Endothelial cell of umbilical vein (primary cell): Measurements from ENCODE around the gene NUB1. TPM values are rescaled to one million over a fixed set of nuclear protein-coding genes. Genes with fewer than 3 reads are reported as not detected.

Source experiments
- BruUV-seq: library from RNA; stranded (reverse); fragments of 400-500 nt; replicated peaks from 2 replicates; lab custom pipeline; 2021; lab: Mats Ljungman, UMichigan
- CTCF ChIA-PET: fragments of 300-600, 350-600 bp; sonication (Branson Sonifier 250); formaldehyde crosslinking; loops from one replicate; lab custom pipeline; 2021; ENCODE audit warnings: antibody characterized with exemption, inconsistent platforms; lab: Charles Lee
- POLR2A ChIA-PET: fragments of 300-600, 350-600 bp; sonication (Branson Sonifier 250); formaldehyde crosslinking; loops from one replicate; lab custom pipeline; 2021; ENCODE audit warnings: antibody characterized with exemption, inconsistent platforms; lab: Charles Lee
- DNase-seq: peaks from one replicate; pipeline ENCODE4 v3.0.0-alpha.2; 2011; ENCODE audit warnings: low read depth, low spot score
- FAIRE-seq: peaks from 2 replicates; lab custom pipeline; 2011; peaks lifted over from hg19 to GRCh38; lab: Jason Lieb, UNC
- H2AFZ ChIP-seq: 2 replicates; pipeline ENCODE4 v1.6.0; 2012; ENCODE audit warnings: low read depth, low read length, control low read depth, inconsistent platforms
- H3K27ac ChIP-seq: 2 replicates; pipeline ENCODE4 v1.5.1; 2011; ENCODE audit warnings: low read depth, mild to moderate bottlenecking, control low read depth, low read length, moderate library complexity; ENCODE audit not compliant: insufficient read depth
- H3K27me3 ChIP-seq, 2 experiments: 2 replicates each; pipeline versions ENCODE4 v1.6.0 to v1.6.1; 2011; ENCODE audit warnings: low read length in 2 of 2, mixed read lengths in 1 of 2; ENCODE audit not compliant: control insufficient read depth in 2 of 2, insufficient read depth in 2 of 2
- H3K36me3 ChIP-seq, 2 experiments: 2 replicates in 1 of 2; 3 replicates in 1 of 2; pipeline ENCODE4 v1.5.1; 2011; ENCODE audit warnings: low read length in 2 of 2, mild to moderate bottlenecking in 1 of 2, moderate library complexity in 1 of 2; ENCODE audit not compliant: control insufficient read depth in 2 of 2, insufficient read depth in 2 of 2; ENCODE audit errors: extremely low read depth in 1 of 2
- H3K4me1 ChIP-seq: 3 replicates; pipeline ENCODE4 v1.5.1; 2011; ENCODE audit warnings: mild to moderate bottlenecking, low read length; ENCODE audit not compliant: control insufficient read depth, insufficient read depth; ENCODE audit errors: extremely low read depth
- H3K4me2 ChIP-seq: 2 replicates; pipeline ENCODE4 v1.6.1; 2011; ENCODE audit warnings: low read length, control low read depth, mixed read lengths; ENCODE audit not compliant: insufficient read depth
- H3K4me3 ChIP-seq, 3 experiments: fragments of 200-600 bp in 1 of 3; sonication (generic), shearing (Covaris generic) in 1 of 3; replicated peaks in 1 of 3; 2 replicates each; pipeline ENCODE4 v1.5.1; 2011 to 2016; ENCODE audit warnings: control low read depth in 3 of 3, low read length in 3 of 3, mild to moderate bottlenecking in 2 of 3, inconsistent platforms in 1 of 3, low read depth in 1 of 3, moderate library complexity in 1 of 3; ENCODE audit not compliant: insufficient read depth in 1 of 3
- H3K79me2 ChIP-seq: 2 replicates; pipeline ENCODE4 v1.6.0; 2012; ENCODE audit warnings: low read length, inconsistent platforms; ENCODE audit not compliant: control insufficient read depth, insufficient read depth
- H3K9ac ChIP-seq: replicated peaks from 2 replicates; pipeline ENCODE3; 2011; ENCODE audit warnings: low read length, control low read depth; ENCODE audit not compliant: insufficient read depth; ENCODE audit errors: extremely low read depth
- H3K9me1 ChIP-seq: replicated peaks from 3 replicates; pipeline ENCODE4 v1.6.0; 2011; ENCODE audit warnings: mild to moderate bottlenecking, low read length; ENCODE audit not compliant: control insufficient read depth, insufficient read depth; ENCODE audit errors: extremely low read depth
- H3K9me3 ChIP-seq: replicated peaks from 2 replicates; pipeline ENCODE4 v1.5.1; 2012; ENCODE audit warnings: low read length, inconsistent platforms; ENCODE audit not compliant: control insufficient read depth, insufficient read depth
- H4K20me1 ChIP-seq: replicated peaks from 2 replicates; pipeline ENCODE3; 2011; ENCODE audit warnings: mild to moderate bottlenecking, low read length; ENCODE audit not compliant: control insufficient read depth, insufficient read depth; ENCODE audit errors: extremely low read depth
- EZH2 ChIP-seq: IDR thresholded peaks from 2 replicates; pipeline ENCODE4 v1.6.1; 2012; ENCODE audit warnings: borderline replicate concordance, low read depth, mild to moderate bottlenecking, moderate library complexity, low read length, inconsistent platforms; ENCODE audit not compliant: severe bottlenecking
- FOS ChIP-seq: IDR thresholded peaks from 2 replicates; pipeline ENCODE4 v1.6.1; 2011; ENCODE audit warnings: mild to moderate bottlenecking, low read length, moderate library complexity, borderline replicate concordance; ENCODE audit not compliant: insufficient read depth
- GATA2 ChIP-seq: IDR thresholded peaks from 2 replicates; pipeline ENCODE4 v1.7.0; 2011; ENCODE audit warnings: low read depth, mild to moderate bottlenecking, moderate library complexity, mixed read lengths, low read length; ENCODE audit not compliant: insufficient read length, insufficient read depth
- JUN ChIP-seq: IDR thresholded peaks from 2 replicates; pipeline ENCODE4 v1.6.1; 2011; ENCODE audit warnings: borderline replicate concordance, low read depth; ENCODE audit not compliant: insufficient read length, insufficient read depth
- MYC ChIP-seq: IDR thresholded peaks from one replicate; pipeline ENCODE4 v1.6.1; 2011; ENCODE audit warnings: mild to moderate bottlenecking, low read depth, low read length
- POLR2A ChIP-seq: IDR thresholded peaks from 2 replicates; pipeline ENCODE4 v1.6.1; 2012; ENCODE audit warnings: low read depth, mild to moderate bottlenecking, control low read depth, low read length
- POLR2AphosphoS5 ChIP-seq: IDR thresholded peaks from 2 replicates; pipeline ENCODE4 v1.6.1; 2012; ENCODE audit warnings: low read depth, mild to moderate bottlenecking, control low read depth, low read length, moderate library complexity; ENCODE audit not compliant: insufficient read depth
- dilution Hi-C: fragments of 300-500 bp; cut with MboI; formaldehyde crosslinking; loops from one replicate; pipeline ENCODE4 v1.15.0; 2019; ENCODE audit warnings: low sequenced_read_pairs; ENCODE audit not compliant: extremely low pct_ligation_motif_present
- intact Hi-C: fragments of 100-400 bp; cut with micrococcal nuclease; formaldehyde crosslinking; loops from one replicate; pipeline ENCODE4 v1.10.0; 2022
- polyA plus RNA-seq, 4 experiments: library from polyadenylated mRNA; depleted of rRNA in 3 of 4; stranded (reverse) in 3 of 4; unstranded in 1 of 4; fragments of >200 nt; gene quantifications; 2 replicates each; pipeline versions ENCODE4 v1.2.1 to v1.2.3, GENCODE V29; 2011 to 2012; ENCODE audit warnings: missing spikeins in 1 of 4
- total RNA-seq: library from RNA; stranded (reverse); gene quantifications from 2 replicates; pipeline ENCODE4 v1.2.3, GENCODE V29; 2021
- TF ChIP-seq, protein P1 (sequence below), 2 donors: IDR thresholded peaks; 1 replicate in 1 of 2; 2 replicates in 1 of 2; pipeline ENCODE4 v1.5.1; 2011; ENCODE audit warnings: low read length in 2 of 2, mild to moderate bottlenecking in 2 of 2, moderate library complexity in 2 of 2, control low read depth in 1 of 2, inconsistent platforms in 1 of 2, low read depth in 1 of 2; ENCODE audit not compliant: insufficient read depth in 1 of 2; ENCODE audit errors: extremely low read depth in 1 of 2
- TF ChIP-seq, protein P2 (sequence below): IDR thresholded peaks from 2 replicates; pipeline ENCODE4 v1.6.1; 2011; ENCODE audit not compliant: insufficient read depth, insufficient read length

NUB1 gene
- total and polyA plus RNA-seq, 2 donors (not counting 3 experiments of a cell fraction or from before 2014, with no cell fraction given), result 28.0 to 46.2 TPM

DNA sequence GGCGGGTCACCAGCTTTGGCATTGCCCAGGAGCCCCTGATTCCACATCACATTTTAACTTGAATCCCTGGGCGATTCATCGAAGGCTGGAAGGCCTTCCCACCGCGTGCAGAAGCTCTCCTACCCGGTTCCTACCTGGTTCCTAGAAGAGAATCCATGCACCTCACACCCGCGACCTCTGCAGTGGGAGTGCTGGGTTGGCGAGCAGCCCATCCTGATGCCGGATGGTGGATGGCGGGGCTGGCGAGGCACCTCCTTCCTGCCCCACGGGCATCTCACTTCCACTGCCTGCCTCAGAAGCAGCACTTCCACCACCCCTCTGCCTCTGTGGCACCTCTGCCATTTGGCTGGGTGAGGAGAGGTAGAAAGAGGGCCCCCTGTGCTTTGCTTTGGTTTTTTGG lies 32.0 kb downstream of the NUB1 start:
- Histone ChIP-seq H3K9me1 (no peaks in the 10 kb centered on the region), H3K27ac (no peak overlapping the region), H4K20me1 (no peaks in the 10 kb centered on the region), H3K79me2 (no peaks in the 10 kb centered on the region), H3K4me3 (no peak overlapping the region), H2AFZ (no peak overlapping the region), H3K9ac (no peak overlapping the region), H3K9me3 (no peaks in the 10 kb centered on the region), H3K4me1 (no peaks in the 10 kb centered on the region), H3K27me3 (no peaks in the 10 kb centered on the region), H3K4me2 (no peak overlapping the region), H3K36me3 (peaks cover 0 to 23% of the 10 kb centered on the region in 2 experiments)
- FAIRE-seq (no peak), DNase-seq (no peak)
- dilution Hi-C loops, result no loop called here
- TF ChIP-seq, protein P1, sequence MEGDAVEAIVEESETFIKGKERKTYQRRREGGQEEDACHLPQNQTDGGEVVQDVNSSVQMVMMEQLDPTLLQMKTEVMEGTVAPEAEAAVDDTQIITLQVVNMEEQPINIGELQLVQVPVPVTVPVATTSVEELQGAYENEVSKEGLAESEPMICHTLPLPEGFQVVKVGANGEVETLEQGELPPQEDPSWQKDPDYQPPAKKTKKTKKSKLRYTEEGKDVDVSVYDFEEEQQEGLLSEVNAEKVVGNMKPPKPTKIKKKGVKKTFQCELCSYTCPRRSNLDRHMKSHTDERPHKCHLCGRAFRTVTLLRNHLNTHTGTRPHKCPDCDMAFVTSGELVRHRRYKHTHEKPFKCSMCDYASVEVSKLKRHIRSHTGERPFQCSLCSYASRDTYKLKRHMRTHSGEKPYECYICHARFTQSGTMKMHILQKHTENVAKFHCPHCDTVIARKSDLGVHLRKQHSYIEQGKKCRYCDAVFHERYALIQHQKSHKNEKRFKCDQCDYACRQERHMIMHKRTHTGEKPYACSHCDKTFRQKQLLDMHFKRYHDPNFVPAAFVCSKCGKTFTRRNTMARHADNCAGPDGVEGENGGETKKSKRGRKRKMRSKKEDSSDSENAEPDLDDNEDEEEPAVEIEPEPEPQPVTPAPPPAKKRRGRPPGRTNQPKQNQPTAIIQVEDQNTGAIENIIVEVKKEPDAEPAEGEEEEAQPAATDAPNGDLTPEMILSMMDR (IDR thresholded peaks at IDR 0.05; ENCODE audit: extremely low read depth in 1 of 2, insufficient read depth in 1 of 2, low read depth in 1 of 2, low read length in 2 of 2), result no peak
- TF ChIP-seq POLR2AphosphoS5 (no peak), GATA2 (no peak), POLR2A (no peak), MYC (no peak), EZH2 (no peak), JUN (no peak), FOS (no peak)
- TF ChIP-seq, protein P2, sequence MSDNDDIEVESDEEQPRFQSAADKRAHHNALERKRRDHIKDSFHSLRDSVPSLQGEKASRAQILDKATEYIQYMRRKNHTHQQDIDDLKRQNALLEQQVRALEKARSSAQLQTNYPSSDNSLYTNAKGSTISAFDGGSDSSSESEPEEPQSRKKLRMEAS, result no peak
- ChIA-PET CTCF (interaction anchor here (1.5 to 6.3 kb wide), 2 partner anchors 9 to 75 kb away, joined by 3 to 44 read pairs; no protein-coding TSS in a partner anchor), POLR2A (no interaction called here)
- BruUV-seq, result no TSS peak
- intact Hi-C loops, result no loop called here
